Measurements from ENCODE around the gene CATSPERB.

CATSPERB gene

GRCh38 chr14:91732859-91733477 lies 1.1 kb upstream of the CATSPERB start:
- Histone ChIP-seq H2BK5ac (ENCODE audit: low read depth, low read length, poor library complexity, severe bottlenecking) (no peak overlapping the region), H3K9me3 (ENCODE audit: control insufficient read depth, low read length) (no peaks in the 10 kb centered on the region), H3K4me2 (ENCODE audit: low read length, poor library complexity, severe bottlenecking) (no peak overlapping the region), H3K23ac (ENCODE audit: low read length in 2 of 2) (no peak overlapping the region), H3K4me1 (ENCODE audit: control insufficient read depth, insufficient read depth, low read depth, low read length) (no peaks in the 10 kb centered on the region), H3K27me3 (ENCODE audit: control insufficient read depth in 1 of 2, insufficient read depth in 1 of 2, low read length in 2 of 2) (no peaks in the 10 kb centered on the region), H3K18ac (ENCODE audit: low read depth in 1 of 2, low read length in 2 of 2) (no peak overlapping the region), H3K4me3 (ENCODE audit: insufficient read depth in 1 of 2, low read depth in 1 of 2, low read length in 2 of 2) (no peak overlapping the region), H4K91ac (ENCODE audit: low read length) (no peak overlapping the region), H3K27ac (ENCODE audit: low read length, poor library complexity, severe bottlenecking) (no peak overlapping the region), H2AFZ (ENCODE audit: low read depth, low read length) (no peak overlapping the region), H2BK15ac (ENCODE audit: low read depth, poor library complexity, severe bottlenecking) (no peak overlapping the region), H2BK12ac (ENCODE audit: low read length in 2 of 2) (no peak overlapping the region), H3K4ac (ENCODE audit: low read depth in 1 of 2, low read length in 2 of 2) (no peak overlapping the region), H2BK120ac (ENCODE audit: low read depth, low read length) (no peak overlapping the region), H3K9ac (ENCODE audit: low read length) (peak overlapping the region; percentile 77), H3K79me1 (replicated peaks; ENCODE audit: low read length, poor library complexity, severe bottlenecking) (no peaks in the 10 kb centered on the region), H3K36me3 (ENCODE audit: control insufficient read depth in 1 of 2, insufficient read depth in 2 of 2, low read depth in 1 of 2, low read length in 2 of 2) (no peaks in the 10 kb centered on the region), H2AK5ac (ENCODE audit: low read length, severe bottlenecking) (no peak overlapping the region), H4K8ac (ENCODE audit: low read length) (no peak overlapping the region), H3K14ac (ENCODE audit: low read length in 2 of 2) (no peak overlapping the region)
- no peak for DNase-seq
- WGBS: 50% methylated on average over 2 of the region's 2 CpGs

- H3K14ac ChIP-seq (ENCODE audit: low read length in 2 of 2): no peak overlapping the region
- no peak overlapping the region for H2BK12ac ChIP-seq (ENCODE audit: low read length in 2 of 2)
- H3K18ac ChIP-seq (ENCODE audit: low read depth in 1 of 2, low read length in 2 of 2): no peak overlapping the region
- no peak overlapping the region for H3K4me2 ChIP-seq (ENCODE audit: low read length, poor library complexity, severe bottlenecking)
- H3K9ac ChIP-seq (ENCODE audit: low read length): peak overlapping the region; percentile 77
- no peak overlapping the region for H3K4ac ChIP-seq (ENCODE audit: low read depth in 1 of 2, low read length in 2 of 2)
- no peak overlapping the region for H3K23ac ChIP-seq (ENCODE audit: low read length in 2 of 2)
- H4K8ac ChIP-seq (ENCODE audit: low read length): no peak overlapping the region
- H3K4me1 ChIP-seq (ENCODE audit: control insufficient read depth, insufficient read depth, low read depth, low read length): no peaks in the 10 kb centered on the region
- H3K36me3 ChIP-seq (ENCODE audit: control insufficient read depth in 1 of 2, insufficient read depth in 2 of 2, low read depth in 1 of 2, low read length in 2 of 2): no peaks in the 10 kb centered on the region
- H3K9me3 ChIP-seq (ENCODE audit: control insufficient read depth, low read length): no peaks in the 10 kb centered on the region
- no peaks in the 10 kb centered on the region for H3K27me3 ChIP-seq (ENCODE audit: control insufficient read depth in 1 of 2, insufficient read depth in 1 of 2, low read length in 2 of 2)
- WGBS: 76% methylated on average over 4 of the region's 5 CpGs
- no peak overlapping the region for H2BK15ac ChIP-seq (ENCODE audit: low read depth, poor library complexity, severe bottlenecking)
- no peak overlapping the region for H4K91ac ChIP-seq (ENCODE audit: low read length)
- H3K79me1 ChIP-seq (replicated peaks; ENCODE audit: low read length, poor library complexity, severe bottlenecking): no peaks in the 10 kb centered on the region
- H2BK120ac ChIP-seq (ENCODE audit: low read depth, low read length): no peak overlapping the region
- H2BK5ac ChIP-seq (ENCODE audit: low read depth, low read length, poor library complexity, severe bottlenecking): no peak overlapping the region
- no peak overlapping the region for H3K27ac ChIP-seq (ENCODE audit: low read length, poor library complexity, severe bottlenecking)
- no peak overlapping the region for H3K4me3 ChIP-seq (ENCODE audit: insufficient read depth in 1 of 2, low read depth in 1 of 2, low read length in 2 of 2)
- H2AK5ac ChIP-seq (ENCODE audit: low read length, severe bottlenecking): no peak overlapping the region
- DNase-seq: no peak
- no peak overlapping the region for H2AFZ ChIP-seq (ENCODE audit: low read depth, low read length)
These were observed 553 bp upstream of the CATSPERB start for GRCh38 chr14:91732439-91732838.

DNA sequence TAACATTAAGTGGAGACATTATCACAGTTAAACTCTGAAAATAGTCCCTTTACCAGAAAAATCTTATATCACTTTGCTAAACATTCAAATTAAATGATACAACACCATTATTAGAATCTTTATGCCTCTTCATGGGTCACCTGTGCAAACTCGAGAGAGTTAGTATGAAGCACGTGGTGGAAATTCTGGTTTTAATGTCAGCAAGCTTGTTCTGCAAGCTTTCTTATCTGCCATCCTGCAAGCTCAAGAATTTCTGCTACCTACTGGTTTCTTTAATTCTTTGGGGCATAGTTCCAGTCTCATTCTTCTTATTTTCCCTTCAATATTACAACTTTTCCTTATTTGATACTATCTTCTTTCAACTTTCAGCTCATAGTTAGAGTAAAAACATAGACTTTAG lies 868 bp downstream of the CATSPERB start:
- Histone ChIP-seq H3K4me1 (ENCODE audit: control insufficient read depth, insufficient read depth, low read depth, low read length) (no peaks in the 10 kb centered on the region), H3K4ac (ENCODE audit: low read depth in 1 of 2, low read length in 2 of 2) (no peak overlapping the region), H3K36me3 (ENCODE audit: control insufficient read depth in 1 of 2, insufficient read depth in 2 of 2, low read depth in 1 of 2, low read length in 2 of 2) (no peaks in the 10 kb centered on the region), H3K27ac (ENCODE audit: low read length, poor library complexity, severe bottlenecking) (no peak overlapping the region), H4K8ac (ENCODE audit: low read length) (no peak overlapping the region), H3K4me2 (ENCODE audit: low read length, poor library complexity, severe bottlenecking) (no peak overlapping the region), H3K18ac (ENCODE audit: low read depth in 1 of 2, low read length in 2 of 2) (no peak overlapping the region), H2AK5ac (ENCODE audit: low read length, severe bottlenecking) (no peak overlapping the region), H3K14ac (ENCODE audit: low read length in 2 of 2) (no peak overlapping the region), H3K9me3 (ENCODE audit: control insufficient read depth, low read length) (no peaks in the 10 kb centered on the region), H2BK12ac (ENCODE audit: low read length in 2 of 2) (no peak overlapping the region), H3K23ac (ENCODE audit: low read length in 2 of 2) (no peak overlapping the region), H2AFZ (ENCODE audit: low read depth, low read length) (no peak overlapping the region), H2BK15ac (ENCODE audit: low read depth, poor library complexity, severe bottlenecking) (no peak overlapping the region), H4K91ac (ENCODE audit: low read length) (no peak overlapping the region), H2BK5ac (ENCODE audit: low read depth, low read length, poor library complexity, severe bottlenecking) (no peak overlapping the region), H3K27me3 (ENCODE audit: control insufficient read depth in 1 of 2, insufficient read depth in 1 of 2, low read length in 2 of 2) (peaks cover 0 to 3% of the 10 kb centered on the region in 2 experiments), H3K9ac (ENCODE audit: low read length) (no peak overlapping the region), H3K79me1 (replicated peaks; ENCODE audit: low read length, poor library complexity, severe bottlenecking) (no peaks in the 10 kb centered on the region), H2BK120ac (ENCODE audit: low read depth, low read length) (no peak overlapping the region), H3K4me3 (ENCODE audit: insufficient read depth in 1 of 2, low read depth in 1 of 2, low read length in 2 of 2) (no peak overlapping the region)
- no peak for DNase-seq
- WGBS: 87% methylated on average over 2 of the region's 2 CpGs

- Histone ChIP-seq H2AK5ac (ENCODE audit: low read length, severe bottlenecking) (no peak overlapping the region), H2BK15ac (ENCODE audit: low read depth, poor library complexity, severe bottlenecking) (no peak overlapping the region), H3K4ac (ENCODE audit: low read depth in 1 of 2, low read length in 2 of 2) (no peak overlapping the region), H3K14ac (ENCODE audit: low read length in 2 of 2) (no peak overlapping the region), H3K4me1 (ENCODE audit: control insufficient read depth, insufficient read depth, low read depth, low read length) (no peaks in the 10 kb centered on the region), H4K8ac (ENCODE audit: low read length) (no peak overlapping the region), H3K4me2 (ENCODE audit: low read length, poor library complexity, severe bottlenecking) (no peak overlapping the region), H4K91ac (ENCODE audit: low read length) (no peak overlapping the region), H3K23ac (ENCODE audit: low read length in 2 of 2) (no peak overlapping the region), H3K4me3 (ENCODE audit: insufficient read depth in 1 of 2, low read depth in 1 of 2, low read length in 2 of 2) (no peak overlapping the region), H3K27ac (ENCODE audit: low read length, poor library complexity, severe bottlenecking) (no peak overlapping the region), H3K79me1 (replicated peaks; ENCODE audit: low read length, poor library complexity, severe bottlenecking) (no peaks in the 10 kb centered on the region), H2BK5ac (ENCODE audit: low read depth, low read length, poor library complexity, severe bottlenecking) (no peak overlapping the region), H3K27me3 (ENCODE audit: control insufficient read depth in 1 of 2, insufficient read depth in 1 of 2, low read length in 2 of 2) (peaks cover 0 to 4% of the 10 kb centered on the region in 2 experiments), H3K9me3 (ENCODE audit: control insufficient read depth, low read length) (no peaks in the 10 kb centered on the region), H3K9ac (ENCODE audit: low read length) (peak overlapping the region; percentile 34), H2BK120ac (ENCODE audit: low read depth, low read length) (no peak overlapping the region), H3K36me3 (ENCODE audit: control insufficient read depth in 1 of 2, insufficient read depth in 2 of 2, low read depth in 1 of 2, low read length in 2 of 2) (no peaks in the 10 kb centered on the region), H3K18ac (ENCODE audit: low read depth in 1 of 2, low read length in 2 of 2) (no peak overlapping the region), H2AFZ (ENCODE audit: low read depth, low read length) (no peak overlapping the region), H2BK12ac (ENCODE audit: low read length in 2 of 2) (no peak overlapping the region)
- WGBS: 65% methylated on average over 2 of the region's 3 CpGs
- DNase-seq: no peak
These were observed 2.1 kb downstream of the CATSPERB start for GRCh38 chr14:91729756-91730155.
